GM15510 (cell line): ENCODE results near the gene SRSF4.

Experiments used
- POLR2A ChIP-seq: IDR thresholded peaks from 3 replicates; pipeline ENCODE4 v1.6.1; 2011; ENCODE audit warnings: borderline replicate concordance; ENCODE audit not compliant: insufficient read length; ENCODE audit errors: extremely low read depth

The SRSF4 gene

DNA sequence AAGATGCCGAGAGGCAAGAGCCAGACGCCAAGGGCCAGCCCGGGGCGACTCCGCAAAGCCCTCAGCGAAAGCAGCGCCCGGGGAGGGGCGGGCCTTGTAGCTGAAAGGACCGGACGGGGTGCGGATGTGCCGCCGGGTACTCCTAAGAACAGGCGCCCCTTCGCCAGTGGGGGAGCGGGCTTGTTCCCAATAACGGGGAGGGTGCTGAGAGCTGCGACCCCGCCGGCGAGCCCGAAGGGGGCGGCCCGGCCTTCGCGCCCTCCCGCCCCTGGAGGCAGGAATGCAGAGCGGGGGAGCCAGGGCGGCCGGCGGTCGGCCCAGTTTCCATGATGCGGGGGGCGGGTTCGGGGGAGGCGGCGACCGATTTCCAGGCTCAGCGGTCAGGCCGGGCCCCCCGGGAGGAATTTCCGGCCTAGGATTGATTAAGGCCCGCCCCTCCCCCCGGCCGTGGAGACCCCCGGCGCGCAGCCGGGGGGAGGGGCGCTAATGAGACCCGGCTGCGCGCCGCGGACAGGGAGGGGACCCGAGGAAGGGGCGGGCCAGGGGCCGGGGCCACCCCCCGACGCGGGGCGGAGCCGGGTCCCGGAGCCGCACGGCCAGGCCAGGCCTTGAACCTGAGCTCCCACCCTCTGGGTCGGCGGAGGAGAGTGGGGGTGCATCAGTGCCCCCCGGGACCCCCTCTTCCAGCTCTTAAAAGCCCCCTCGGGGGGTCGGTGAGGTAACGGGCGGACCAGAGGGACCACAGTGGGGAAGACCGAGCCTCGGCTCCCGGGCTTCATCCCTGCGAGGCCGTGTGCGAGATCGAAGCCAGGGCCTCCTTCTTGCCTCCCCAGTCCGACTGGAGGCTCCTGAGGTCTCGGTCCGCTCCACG lies 57.1 kb downstream of the SRSF4 start:
- TF ChIP-seq POLR2A, result no peak

DNA sequence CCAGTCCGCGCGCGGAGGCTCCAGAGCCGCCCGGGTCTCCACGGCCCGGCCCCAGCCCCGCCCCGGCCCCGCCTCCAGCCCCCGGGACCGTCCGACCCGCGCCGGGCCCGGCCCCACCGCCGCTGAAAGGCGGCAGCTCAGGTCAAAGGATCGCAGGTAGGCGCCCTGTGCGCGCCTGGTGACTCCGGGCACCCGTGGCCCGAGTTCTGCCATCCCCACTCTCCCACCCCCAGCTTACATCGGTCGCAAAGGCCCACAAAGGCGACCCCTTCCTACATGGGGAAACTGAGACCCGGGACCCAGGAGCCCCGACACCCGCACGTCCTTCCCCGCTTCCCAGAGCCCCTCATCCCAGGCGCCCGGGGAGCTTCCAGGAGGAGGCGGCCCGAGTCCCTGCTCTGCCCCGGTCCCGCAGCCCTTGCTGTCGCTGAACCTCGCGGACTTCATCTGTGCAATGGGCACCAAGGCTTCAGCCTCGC lies 57.8 kb downstream of the SRSF4 start, which contains the start of gene TMEM200B:
TSS of gene TMEM200B (minus strand) at position 17 of the 479 bp plus-strand sequence. CDS start 2,075 bp downstream, outside the sequence.
- TF ChIP-seq POLR2A, result no peak

DNA sequence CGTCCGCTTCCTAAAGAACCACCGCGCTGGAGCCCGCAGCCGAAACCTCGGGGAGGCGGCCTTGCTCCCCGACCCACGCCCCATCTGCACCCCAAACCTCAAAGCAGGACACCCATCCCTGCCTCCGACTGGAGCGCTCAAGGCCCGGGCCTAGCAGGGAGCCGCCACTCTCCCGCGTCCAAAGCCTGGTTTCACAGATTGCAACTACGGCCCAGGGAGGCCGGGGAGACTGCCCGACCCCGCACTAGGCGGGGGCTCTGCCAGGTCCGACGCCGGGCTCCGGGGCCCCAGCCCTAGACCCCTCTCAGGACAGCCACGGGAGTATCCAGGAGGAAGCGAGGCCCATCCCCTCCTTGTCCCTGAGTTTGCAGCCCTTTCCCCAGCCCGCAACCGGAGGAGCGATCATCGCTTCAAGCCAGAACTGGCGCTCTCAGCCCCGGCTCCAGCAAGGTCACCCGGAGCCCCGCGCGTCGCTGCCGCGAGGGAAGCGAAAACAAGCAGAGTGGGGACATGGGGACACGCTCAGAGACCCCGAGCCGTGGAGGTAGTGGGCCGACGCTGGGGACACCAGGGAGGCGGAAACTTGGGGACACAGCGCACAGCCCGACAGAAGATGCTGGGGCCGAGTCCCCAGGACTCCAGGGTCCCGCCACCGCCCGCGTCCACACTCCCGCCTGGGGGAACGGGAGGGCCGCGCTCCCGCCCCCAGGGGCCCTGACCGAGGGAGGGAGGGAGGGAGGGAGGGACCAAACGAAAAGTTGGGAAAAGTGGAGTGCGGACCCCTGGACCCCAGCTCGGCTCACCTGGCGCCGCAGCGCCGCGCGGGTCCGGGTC lies 58.4 kb downstream of the SRSF4 start:
- no peak for TF ChIP-seq POLR2A

DNA sequence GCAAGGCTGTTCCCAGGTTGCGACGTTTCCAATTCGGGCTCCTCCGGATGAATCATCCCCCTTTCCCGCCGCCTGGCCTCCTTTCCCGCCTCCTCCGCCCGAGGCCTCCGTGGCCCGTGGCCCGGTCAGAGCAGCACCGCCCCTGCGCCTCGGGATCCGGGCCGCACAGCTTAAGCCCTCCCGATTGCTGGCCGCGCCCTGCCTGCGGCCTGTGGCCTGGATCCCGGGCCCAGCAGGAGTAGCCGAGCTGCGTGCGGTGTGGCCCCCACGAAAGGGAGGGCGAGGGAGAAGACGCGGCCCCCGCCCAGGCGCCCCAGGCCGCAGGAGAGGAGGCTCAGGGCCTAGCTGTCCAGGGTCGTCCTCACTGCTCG lies 59.0 kb downstream of the SRSF4 start:
- no peak for TF ChIP-seq POLR2A

DNA sequence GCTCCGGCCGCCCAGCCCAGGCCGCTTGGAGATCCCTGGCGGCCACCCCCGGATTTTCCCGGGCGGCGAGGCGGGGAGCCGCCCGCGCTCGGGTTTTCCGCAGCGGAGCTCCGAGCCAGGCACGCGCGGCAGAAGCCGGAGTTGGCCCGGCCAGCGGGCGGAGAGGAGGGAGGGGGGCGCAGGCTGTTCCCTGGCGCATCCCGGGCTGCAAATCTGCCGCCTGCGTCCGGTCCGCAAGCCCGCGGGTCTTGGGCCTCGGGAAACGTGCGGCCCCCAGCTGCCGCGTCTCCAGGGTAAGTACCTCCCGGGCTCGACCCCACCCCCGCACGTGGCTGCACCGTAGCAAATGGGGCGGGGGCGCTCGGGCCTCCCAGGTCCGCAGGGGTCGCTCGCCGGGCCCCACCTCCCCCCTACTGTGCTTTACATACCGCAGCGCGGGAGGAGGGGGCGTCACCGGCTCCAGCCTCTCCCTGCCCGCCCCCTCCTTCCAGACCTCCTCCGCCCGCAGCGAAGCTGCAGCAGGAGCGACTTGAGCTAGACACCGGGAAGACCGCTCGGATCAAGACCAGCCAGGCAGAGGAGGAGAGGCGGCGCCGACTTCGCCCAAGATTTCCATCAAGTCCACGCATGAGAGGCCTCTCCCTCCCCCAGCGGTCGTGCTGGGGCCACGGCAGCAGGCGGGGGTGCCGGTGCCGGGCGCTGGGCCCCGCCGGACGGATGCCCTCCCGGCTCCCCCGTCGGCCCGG lies 59.6 kb downstream of the SRSF4 start:
- TF ChIP-seq POLR2A, result no peak

DNA sequence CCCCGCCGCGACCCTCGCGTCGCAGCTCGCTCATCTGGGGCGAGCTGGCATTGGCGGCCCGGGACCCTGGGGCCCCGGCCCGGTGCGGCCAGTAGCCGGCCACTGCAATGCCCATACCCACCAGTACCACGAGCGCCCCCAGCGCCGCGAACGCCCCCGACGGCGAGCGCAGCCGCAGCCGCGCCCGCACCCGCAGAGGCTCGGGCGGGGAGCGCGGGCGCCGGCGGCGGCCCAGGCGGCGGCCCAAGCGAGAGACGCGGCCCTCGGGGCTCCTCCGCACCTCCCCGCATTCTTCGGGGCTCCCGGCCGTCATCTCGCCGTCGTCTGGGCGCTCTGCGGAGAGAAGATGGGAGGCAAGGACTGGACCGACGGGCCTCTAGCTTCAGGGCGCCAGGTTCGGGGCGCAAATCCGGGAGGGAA lies 60.2 kb downstream of the SRSF4 start:
- no peak for TF ChIP-seq POLR2A

DNA sequence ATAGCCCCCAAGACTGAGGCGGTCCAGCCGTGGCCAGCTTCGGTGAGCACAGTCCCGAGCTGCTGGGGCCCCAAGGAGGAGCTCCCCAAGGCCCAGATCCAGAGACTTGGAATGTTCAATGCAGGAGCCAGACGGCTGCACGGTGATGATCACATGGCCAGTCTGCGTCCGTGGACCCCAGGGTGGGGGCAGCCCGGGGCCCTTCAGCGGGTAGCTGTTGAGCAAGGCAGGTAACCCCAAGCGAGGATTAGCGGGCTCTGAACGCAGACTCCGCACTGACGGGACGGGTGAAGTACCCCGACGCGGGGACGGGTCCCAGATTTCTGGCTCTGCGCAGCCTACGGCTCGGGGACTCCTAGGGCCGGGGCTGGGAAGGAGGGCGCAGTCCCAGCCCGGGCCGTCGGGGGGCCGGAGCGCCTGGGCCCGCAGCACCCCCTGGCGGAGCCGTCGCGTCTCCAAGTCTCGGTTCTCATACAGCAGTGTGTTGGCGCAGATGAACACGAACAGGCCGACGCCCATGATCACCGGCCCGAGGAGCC lies 60.7 kb downstream of the SRSF4 start:
- TF ChIP-seq POLR2A, result no peak

DNA sequence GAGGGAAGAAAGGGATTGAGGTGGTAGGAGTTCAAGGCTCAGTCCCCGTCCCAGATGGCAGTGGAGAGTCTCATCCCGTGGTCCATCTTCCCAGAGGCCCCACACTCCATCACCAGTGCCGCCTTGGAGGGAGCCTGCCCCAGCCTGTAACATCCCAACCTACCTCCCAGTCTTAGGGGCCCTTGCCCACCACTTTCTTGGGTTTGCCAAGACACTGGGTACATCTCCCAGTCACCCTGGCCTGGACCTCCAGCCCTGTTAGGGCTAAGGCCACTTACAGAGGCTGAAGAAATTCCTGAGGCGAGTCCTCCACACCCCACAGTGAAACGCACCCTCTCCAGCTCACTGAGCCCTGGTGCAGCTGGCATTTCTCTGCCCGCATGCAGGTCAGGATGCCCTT lies 61.3 kb downstream of the SRSF4 start:
- no peak for TF ChIP-seq POLR2A

DNA sequence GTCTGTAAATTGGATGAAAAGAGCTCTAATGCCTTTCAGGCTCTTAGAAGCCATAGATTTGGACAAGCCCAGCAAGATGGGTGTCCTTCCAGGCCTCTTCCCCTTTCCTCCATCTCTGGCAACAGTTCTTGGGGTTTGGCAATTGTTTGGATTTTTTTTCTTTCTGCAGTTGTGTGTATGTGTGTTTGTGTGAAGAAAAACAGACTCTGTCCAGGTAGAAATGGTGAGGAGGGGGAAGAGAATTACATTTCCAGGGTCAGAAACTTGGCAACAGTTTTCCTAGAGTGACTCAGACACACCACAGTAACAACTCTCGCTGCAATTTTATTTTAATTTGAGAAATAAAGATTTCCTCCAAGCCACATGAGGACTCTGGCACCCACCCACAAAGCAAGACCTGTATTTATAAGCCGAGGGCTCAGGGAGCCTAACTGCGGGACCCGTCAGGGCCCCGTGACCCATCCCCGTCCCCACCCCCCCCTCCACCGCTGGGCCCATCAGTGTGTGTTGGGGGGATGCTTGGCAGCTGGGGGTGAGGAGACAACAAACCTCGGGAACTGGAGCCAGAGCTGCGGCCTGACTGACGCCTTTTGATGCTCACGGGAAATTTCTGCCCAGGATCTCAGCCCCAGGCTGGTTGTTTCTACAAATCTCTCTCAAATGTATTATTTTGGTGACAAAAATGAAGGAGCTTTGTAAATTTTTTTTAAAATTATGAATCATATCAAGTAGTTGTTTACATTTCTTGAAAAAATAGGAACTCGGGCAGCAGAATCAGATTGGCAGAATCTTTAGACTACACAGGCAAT lies 62.4 kb downstream of the SRSF4 start:
- no peak for TF ChIP-seq POLR2A

DNA sequence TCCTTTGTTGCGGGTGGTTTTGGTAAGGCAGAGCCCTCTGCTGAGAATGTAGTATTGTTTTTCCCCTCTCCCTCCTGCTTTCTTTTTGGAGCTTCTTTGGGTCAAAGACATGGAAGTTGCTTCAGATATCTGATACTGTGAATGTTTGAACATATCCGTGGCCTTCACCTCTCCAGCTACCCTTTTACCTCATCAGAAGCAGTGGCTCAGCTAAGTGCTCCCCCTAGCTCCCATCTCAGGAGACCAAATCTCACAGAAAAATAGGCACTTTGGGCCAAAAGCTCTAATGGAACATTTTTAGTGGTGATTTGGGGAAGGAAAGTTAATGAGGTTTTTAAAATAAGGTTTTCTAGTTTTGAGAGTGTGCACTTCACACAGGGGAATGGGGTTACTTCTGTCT lies 64.3 kb downstream of the SRSF4 start:
- no peak for TF ChIP-seq POLR2A

DNA sequence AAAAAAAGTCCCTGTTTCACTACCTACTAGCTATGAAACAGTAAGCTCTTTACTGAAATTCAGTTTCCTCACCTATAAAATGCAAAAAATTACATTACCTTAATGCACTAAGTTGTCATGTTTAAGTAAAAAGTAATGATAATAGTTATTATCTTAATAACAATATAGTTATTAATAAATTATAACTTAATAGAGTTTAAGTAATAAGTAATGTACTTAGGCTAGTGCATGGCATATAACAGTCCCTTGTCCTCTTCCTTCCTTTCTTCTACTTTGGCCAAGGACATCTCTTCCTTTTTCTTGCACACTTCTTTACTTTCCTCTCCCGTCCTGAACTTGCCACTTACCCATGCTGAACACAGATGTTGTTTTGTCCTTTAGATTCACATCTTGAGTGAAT lies 67.0 kb downstream of the SRSF4 start:
- no peak for TF ChIP-seq POLR2A

DNA sequence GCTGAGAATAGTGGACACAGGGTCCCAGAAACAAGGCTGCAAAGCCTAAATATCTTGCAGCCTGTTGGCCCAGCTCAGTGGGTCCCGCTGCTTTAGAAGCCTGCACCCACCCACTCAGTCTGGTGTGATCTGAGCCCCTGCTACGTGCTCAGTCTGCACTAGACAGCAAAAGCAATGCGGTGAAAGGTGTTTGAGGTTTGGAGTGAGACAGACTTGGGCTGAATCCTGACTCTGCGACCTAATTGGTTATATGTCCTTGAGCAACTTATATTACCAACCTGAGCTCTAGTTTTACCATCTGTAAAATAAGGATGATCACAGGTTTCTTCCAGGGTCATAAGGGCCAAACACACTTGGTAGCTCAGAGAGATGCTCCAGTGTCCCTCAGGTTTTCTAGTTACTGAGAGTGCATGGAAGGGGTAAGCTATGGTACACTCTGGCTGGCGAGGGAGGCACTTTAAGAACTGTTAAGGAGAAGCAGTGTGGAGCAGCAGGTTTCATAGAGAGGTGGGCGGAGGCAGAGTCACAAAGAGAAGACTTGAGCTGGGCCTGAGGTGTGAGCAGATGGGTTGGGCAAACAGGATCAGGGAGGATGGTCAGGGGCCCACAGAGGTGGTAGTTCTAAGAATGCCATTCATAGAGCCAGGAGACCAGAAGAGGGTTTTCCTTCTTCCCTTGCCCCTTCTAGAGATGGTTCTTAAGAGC lies 68.1 kb downstream of the SRSF4 start:
- no peak for TF ChIP-seq POLR2A

DNA sequence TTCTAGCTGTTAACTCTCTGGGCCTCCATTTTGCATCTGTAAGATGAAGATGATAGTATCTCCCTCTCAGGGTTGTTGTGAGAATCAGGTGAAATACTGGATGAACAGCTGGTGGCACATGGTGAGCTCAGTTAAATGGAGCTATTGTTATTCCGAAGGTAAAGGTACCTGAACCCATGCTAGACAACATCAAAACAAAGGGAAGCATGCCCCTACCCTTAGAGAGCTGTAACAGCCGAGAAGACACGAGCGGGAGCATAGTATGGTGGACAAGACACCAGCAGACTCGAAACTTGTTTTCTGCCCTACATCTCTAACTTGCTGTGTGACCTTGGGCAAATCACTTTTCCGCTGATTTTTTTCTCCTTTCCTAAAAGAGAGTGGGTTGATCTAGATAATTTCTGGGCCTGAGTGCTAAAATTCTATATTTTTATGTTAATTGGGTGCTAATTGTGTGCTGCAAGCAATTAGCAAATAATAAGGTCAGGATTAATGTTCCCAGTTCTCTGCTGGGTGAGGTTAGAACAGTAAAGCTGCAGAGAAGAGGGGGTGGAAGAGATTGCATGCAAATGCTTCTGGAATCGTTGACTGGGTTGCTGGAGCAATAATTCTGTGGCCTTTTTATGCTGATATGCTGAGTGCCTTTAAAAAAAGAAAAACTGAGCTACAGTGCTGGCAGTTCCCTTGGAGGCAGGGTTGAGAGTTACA lies 68.8 kb downstream of the SRSF4 start:
- TF ChIP-seq POLR2A, result no peak

DNA sequence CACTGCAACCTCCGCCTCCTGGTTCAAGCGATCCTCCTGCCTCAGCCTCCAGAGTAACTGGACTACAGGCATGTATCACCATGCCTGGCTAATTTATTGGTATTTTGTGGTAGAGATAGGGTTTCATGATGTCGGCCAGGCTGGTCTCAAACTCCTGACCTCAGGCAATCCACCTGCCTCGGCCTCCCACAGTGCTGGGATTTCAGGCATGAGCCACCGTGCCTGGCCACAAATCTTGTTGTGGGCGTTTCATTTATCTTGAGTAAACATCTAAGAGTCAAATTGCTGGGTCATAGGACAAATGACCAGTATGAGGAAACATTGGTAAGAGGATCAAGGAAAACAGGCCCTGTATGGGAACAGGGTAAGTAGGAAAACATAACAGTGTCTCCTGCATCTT lies 75.9 kb downstream of the SRSF4 start:
- no peak for TF ChIP-seq POLR2A
